HepG2 (cell line): ENCODE results near the gene ADGRB2. TPM values are rescaled to one million over a fixed set of nuclear protein-coding genes. Genes with fewer than 3 reads are reported as not detected.
A peak's percentile ranks its signal among the peaks of the same experiment; 100 is the strongest.

Source experiments
- ARNT2 ChIP-seq: sonication (generic); formaldehyde crosslinking; IDR thresholded peaks from 2 replicates; pipeline ENCODE4 v1.8.0; 2022; ENCODE audit warnings: mild to moderate bottlenecking, low read depth, missing genetic modification reagents, moderate library complexity
- BCL3 ChIP-seq: sonication (generic); formaldehyde crosslinking; IDR thresholded peaks from 2 replicates; pipeline ENCODE4 v1.5.1; 2020; ENCODE audit warnings: mild to moderate bottlenecking, missing genetic modification reagents, moderate library complexity
- CEBPG ChIP-seq: IDR thresholded peaks from 2 replicates; pipeline ENCODE4 v1.6.1; 2016
- CENPT ChIP-seq: sonication (generic); formaldehyde crosslinking; IDR thresholded peaks from 2 replicates; pipeline ENCODE4 v1.8.0; 2022; ENCODE audit warnings: low read depth, mild to moderate bottlenecking, moderate library complexity, missing genetic modification reagents
- DDIT3 ChIP-seq: sonication (generic); formaldehyde crosslinking; IDR thresholded peaks from 2 replicates; pipeline ENCODE4 v1.4.0; 2020; ENCODE audit warnings: mild to moderate bottlenecking, missing genetic modification reagents
- HDAC1 ChIP-seq: sonication (generic); formaldehyde crosslinking; IDR thresholded peaks from 2 replicates; pipeline ENCODE4 v1.5.1; 2020; ENCODE audit warnings: mild to moderate bottlenecking, missing genetic modification reagents
- HDAC2 ChIP-seq: sonication (generic); formaldehyde crosslinking; IDR thresholded peaks from 2 replicates; pipeline ENCODE4 v1.4.0; 2020; ENCODE audit warnings: missing genetic modification reagents
- JUN ChIP-seq: sonication (generic); formaldehyde crosslinking; IDR thresholded peaks from 2 replicates; pipeline ENCODE4 v1.4.0; 2020; ENCODE audit warnings: mild to moderate bottlenecking, missing genetic modification reagents
- KDM5A ChIP-seq: fragments of 200-600 bp; sonication (generic); IDR thresholded peaks from 2 replicates; pipeline ENCODE4 v1.7.0; 2018; ENCODE audit warnings: antibody characterized with exemption, mild to moderate bottlenecking, low read length, borderline replicate concordance
- NFAT5 ChIP-seq: sonication (generic); formaldehyde crosslinking; IDR thresholded peaks from 2 replicates; pipeline ENCODE4 v1.4.0; 2020; ENCODE audit warnings: missing genetic modification reagents
- NFE2L1 ChIP-seq: sonication (generic); formaldehyde crosslinking; IDR thresholded peaks from 2 replicates; pipeline ENCODE4 v1.4.0; 2020; ENCODE audit warnings: missing genetic modification reagents, mild to moderate bottlenecking, borderline replicate concordance
- NONO ChIP-seq, 2 experiments: fragments of 450-650 bp in 1 of 2; sonication (generic) in 1 of 2; formaldehyde crosslinking in 1 of 2; IDR thresholded peaks in 1 of 2; conservative IDR thresholded peaks in 1 of 2; 2 replicates each; pipeline versions ENCODE4 v1.6.1 to v1.8.0; 2017 to 2022; ENCODE audit warnings: mild to moderate bottlenecking in 1 of 2, missing genetic modification reagents in 1 of 2, moderate library complexity in 1 of 2
- ONECUT2 ChIP-seq: sonication (generic); formaldehyde crosslinking; IDR thresholded peaks from 2 replicates; pipeline ENCODE4 v1.4.0; 2020; ENCODE audit warnings: missing genetic modification reagents
- POLR2A ChIP-seq, 2 experiments: IDR thresholded peaks; 2 replicates each; pipeline ENCODE4 v1.6.1; 2011; ENCODE audit warnings: low read depth in 2 of 2, low read length in 2 of 2, mild to moderate bottlenecking in 1 of 2, moderate library complexity in 1 of 2; ENCODE audit not compliant: insufficient read depth in 1 of 2
- SATB2 ChIP-seq: sonication (generic); formaldehyde crosslinking; IDR thresholded peaks from 2 replicates; pipeline ENCODE4 v1.5.0; 2020; ENCODE audit warnings: missing genetic modification reagents
- SNAPC2 ChIP-seq: sonication (generic); formaldehyde crosslinking; IDR thresholded peaks from 2 replicates; pipeline ENCODE4 v1.8.1; 2022; ENCODE audit warnings: mild to moderate bottlenecking, missing genetic modification reagents
- TIGD3 ChIP-seq: sonication (generic); formaldehyde crosslinking; IDR thresholded peaks from 2 replicates; pipeline ENCODE4 v1.5.1; 2020; ENCODE audit warnings: mild to moderate bottlenecking, missing genetic modification reagents, borderline replicate concordance
- TRIM22 ChIP-seq: fragments of 450-650 bp; IDR thresholded peaks from 2 replicates; pipeline ENCODE4 v1.6.1; 2017
- ZFP36L1 ChIP-seq: sonication (generic); formaldehyde crosslinking; IDR thresholded peaks from 2 replicates; pipeline ENCODE4 v1.8.0; 2022; ENCODE audit warnings: mild to moderate bottlenecking, missing genetic modification reagents, moderate library complexity
- ZNF430 ChIP-seq: sonication (generic); formaldehyde crosslinking; IDR thresholded peaks from 2 replicates; pipeline ENCODE4 v1.9.0; 2021; ENCODE audit warnings: mild to moderate bottlenecking, missing genetic modification reagents
- ZNF589 ChIP-seq: sonication (generic); formaldehyde crosslinking; conservative IDR thresholded peaks from 2 replicates; pipeline ENCODE4 v1.8.0; 2022; ENCODE audit warnings: mild to moderate bottlenecking, moderate library complexity, missing genetic modification reagents
- ZNF674 ChIP-seq: sonication (generic); formaldehyde crosslinking; IDR thresholded peaks from 2 replicates; pipeline ENCODE4 v1.5.0; 2020; ENCODE audit warnings: low read depth, mild to moderate bottlenecking, missing genetic modification reagents
- polyA plus RNA-seq, 8 experiments: library from polyadenylated mRNA; depleted of rRNA in 3 of 8; stranded (reverse) in 7 of 8; unstranded in 1 of 8; fragments of >200 nt; fragmentation: Illumina TruSeq in 4 of 8; extraction: Trizol in 4 of 8; gene quantifications; 2 replicates each; pipeline versions ENCODE4 v1.2.1 to v1.2.3, GENCODE V29; 2011 to 2016; ENCODE audit warnings: low read depth in 4 of 8, missing spikeins in 1 of 8, mixed read lengths in 1 of 8; ENCODE audit not compliant: insufficient read depth in 1 of 8
- total RNA-seq, 5 experiments: library from RNA; depleted of rRNA; stranded (reverse); fragments of >200 nt; fragmentation: Illumina TruSeq; extraction: Trizol; gene quantifications; 2 replicates each; pipeline ENCODE4 v1.2.3, GENCODE V29; 2016; ENCODE audit warnings: low read depth in 1 of 5

Gene ADGRB2
- total and polyA plus RNA-seq, 2 of the 13 experiments (the other 11 are each of a cell fraction or from before 2014, with no cell fraction given) = 0.03 to 0.09 TPM

- TF ChIP-seq NFAT5 (CRISPR knock-in tag) = no peak
- no peak for TF ChIP-seq NFE2L1 (CRISPR knock-in tag)
- TF ChIP-seq POLR2A (IDR thresholded peaks at IDR 0.05; ENCODE audit: insufficient read depth in 1 of 2, low read depth in 2 of 2, low read length in 2 of 2) = no peak
- no peak for TF ChIP-seq TIGD3
- no peak for TF ChIP-seq TRIM22
- TF ChIP-seq ZFP36L1 = no peak
- TF ChIP-seq NONO (IDR thresholded peaks at IDR 0.05) = no peak
- no peak; the same call in 1 of the 2 replicates for TF ChIP-seq NONO (CRISPR knock-in tag; conservative IDR thresholded peaks at IDR 0.05)
- TF ChIP-seq HDAC1 (CRISPR knock-in tag) = 0 out of 2 replicates have a peak, but pooled peaks have one; percentile 7
- no peak for TF ChIP-seq BCL3 (CRISPR knock-in tag)
- no peak for TF ChIP-seq HDAC2 (CRISPR knock-in tag)
- TF ChIP-seq ZNF589 (CRISPR knock-in tag) = no peak
- TF ChIP-seq KDM5A = no peak
- no peak for TF ChIP-seq JUN (CRISPR knock-in tag)
- TF ChIP-seq ONECUT2 (CRISPR knock-in tag) = no peak
- TF ChIP-seq ZNF430 (CRISPR knock-in tag) = no peak
- TF ChIP-seq ARNT2 = no peak; the same call in 1 of the 2 replicates
- no peak for TF ChIP-seq SNAPC2 (CRISPR knock-in tag)
- TF ChIP-seq ZNF674 (CRISPR knock-in tag) = no peak
- no peak for TF ChIP-seq CENPT (CRISPR knock-in tag)
- no peak for TF ChIP-seq SATB2 (CRISPR knock-in tag)
- no peak for TF ChIP-seq DDIT3 (CRISPR knock-in tag)
- no peak for TF ChIP-seq CEBPG (CRISPR knock-in tag)
Observed at GRCh38 chr1:31714442-31715086, 49.6 kb downstream of the ADGRB2 start (continued).
